ENCODE data around the gene HSD17B12.

DNA sequence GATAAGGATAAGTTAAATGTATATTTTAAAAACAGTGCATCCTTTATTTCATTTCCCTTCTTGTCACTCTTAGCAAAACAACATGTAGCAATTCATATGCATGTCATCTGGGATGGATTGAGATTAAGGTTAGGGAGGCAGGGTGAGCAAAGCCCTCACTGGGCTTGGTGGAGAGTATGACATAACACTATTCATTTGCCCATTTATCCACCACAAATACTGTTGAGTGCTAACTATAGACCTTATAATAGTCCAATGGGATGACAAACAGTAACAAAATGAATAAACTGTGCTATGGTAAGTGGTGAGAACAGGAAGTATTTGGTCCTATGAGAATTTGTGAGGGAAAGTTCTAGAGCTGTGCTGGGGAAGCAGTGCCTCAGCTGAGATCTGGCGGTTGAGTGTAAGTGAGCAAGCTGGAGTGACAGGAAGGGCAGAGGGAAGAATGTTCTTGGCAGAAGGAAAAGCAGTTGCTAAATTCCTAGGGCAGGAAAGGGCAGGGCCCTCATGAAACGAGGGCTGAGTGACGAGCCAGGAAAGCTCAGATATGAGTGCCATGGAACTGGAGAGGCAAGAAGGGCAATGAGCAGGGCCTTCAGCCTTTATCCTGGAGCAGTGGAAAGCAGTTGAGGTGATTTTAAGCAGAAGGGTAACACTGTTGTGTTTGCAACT is 6.7 kb downstream of the HSD17B12 start:
- peak in 1 of 4 donors; percentile 10 for TF ChIP-seq POLR2A (IDR thresholded peaks at IDR 0.05)
- TF ChIP-seq, protein P1, sequence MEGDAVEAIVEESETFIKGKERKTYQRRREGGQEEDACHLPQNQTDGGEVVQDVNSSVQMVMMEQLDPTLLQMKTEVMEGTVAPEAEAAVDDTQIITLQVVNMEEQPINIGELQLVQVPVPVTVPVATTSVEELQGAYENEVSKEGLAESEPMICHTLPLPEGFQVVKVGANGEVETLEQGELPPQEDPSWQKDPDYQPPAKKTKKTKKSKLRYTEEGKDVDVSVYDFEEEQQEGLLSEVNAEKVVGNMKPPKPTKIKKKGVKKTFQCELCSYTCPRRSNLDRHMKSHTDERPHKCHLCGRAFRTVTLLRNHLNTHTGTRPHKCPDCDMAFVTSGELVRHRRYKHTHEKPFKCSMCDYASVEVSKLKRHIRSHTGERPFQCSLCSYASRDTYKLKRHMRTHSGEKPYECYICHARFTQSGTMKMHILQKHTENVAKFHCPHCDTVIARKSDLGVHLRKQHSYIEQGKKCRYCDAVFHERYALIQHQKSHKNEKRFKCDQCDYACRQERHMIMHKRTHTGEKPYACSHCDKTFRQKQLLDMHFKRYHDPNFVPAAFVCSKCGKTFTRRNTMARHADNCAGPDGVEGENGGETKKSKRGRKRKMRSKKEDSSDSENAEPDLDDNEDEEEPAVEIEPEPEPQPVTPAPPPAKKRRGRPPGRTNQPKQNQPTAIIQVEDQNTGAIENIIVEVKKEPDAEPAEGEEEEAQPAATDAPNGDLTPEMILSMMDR (IDR thresholded peaks at IDR 0.05), result no peak
